ENCODE results near the gene SLC25A17.
"Not testable (repeated sequence)": the region's sequence is repeated elsewhere in the genome, so short reads cannot be mapped to it uniquely, and the experiment has no call there.

SLC25A17 gene, protein sequence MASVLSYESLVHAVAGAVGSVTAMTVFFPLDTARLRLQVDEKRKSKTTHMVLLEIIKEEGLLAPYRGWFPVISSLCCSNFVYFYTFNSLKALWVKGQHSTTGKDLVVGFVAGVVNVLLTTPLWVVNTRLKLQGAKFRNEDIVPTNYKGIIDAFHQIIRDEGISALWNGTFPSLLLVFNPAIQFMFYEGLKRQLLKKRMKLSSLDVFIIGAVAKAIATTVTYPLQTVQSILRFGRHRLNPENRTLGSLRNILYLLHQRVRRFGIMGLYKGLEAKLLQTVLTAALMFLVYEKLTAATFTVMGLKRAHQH

DNA sequence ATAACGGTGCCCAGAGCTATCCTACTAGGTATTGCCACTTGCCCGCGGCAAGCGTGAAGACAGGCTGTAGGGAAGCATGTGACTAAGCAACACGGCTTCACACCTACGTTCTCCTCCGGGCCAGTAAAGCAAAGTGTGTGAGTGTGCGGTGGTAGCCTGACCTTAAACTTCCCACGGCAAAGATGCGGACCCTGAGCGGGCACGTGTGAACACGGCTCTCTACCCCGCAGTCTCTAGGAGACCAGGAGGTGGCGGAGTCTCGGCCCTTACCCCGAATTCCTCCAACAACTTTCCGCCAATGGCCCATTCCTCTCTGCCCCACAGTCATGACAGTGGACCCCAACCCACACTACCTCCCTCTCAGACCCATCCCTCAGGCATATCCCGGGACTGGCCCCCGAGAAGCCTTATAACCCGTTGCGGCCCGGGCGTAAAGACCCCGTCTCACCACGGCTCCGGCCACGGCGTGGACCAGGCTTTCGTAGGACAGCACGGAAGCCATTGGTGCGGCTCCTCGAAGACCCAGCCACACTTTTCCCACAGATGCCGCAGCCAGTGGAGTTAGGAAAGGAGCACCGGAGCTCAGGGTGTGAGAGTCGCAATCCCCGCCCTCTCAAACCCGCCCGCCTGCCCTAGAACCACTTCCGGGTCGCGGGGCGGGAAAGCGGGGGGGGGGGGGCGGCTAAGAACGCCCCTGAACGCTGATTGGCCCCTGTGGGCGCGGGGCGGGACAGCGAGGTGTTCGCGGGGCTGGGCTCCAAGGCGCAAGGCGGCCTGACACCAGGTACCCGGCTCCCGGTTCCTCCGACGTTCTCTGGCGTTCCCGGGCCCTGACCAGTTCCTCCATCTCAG, at the start of gene SLC25A17:
SLC25A17 (minus strand) TSS at position 600 of the 852 bp plus-strand sequence; CDS start at position 502, 98 bp downstream.
- peak within 1 kb of the TSS; percentile 91 to 99 (median 92) for H3K4me3 Mint-ChIP-seq
- H3K4me1 Mint-ChIP-seq, result peaks cover 26% of the 10 kb centered on the region
- H3K27me3 Mint-ChIP-seq (ENCODE audit: low read depth), result no peaks in the 10 kb centered on the region
- peaks cover 26% of the 10 kb centered on the region for H3K36me3 Mint-ChIP-seq (ENCODE audit: low read depth)
- no peaks in the 10 kb centered on the region for H3K9me3 Mint-ChIP-seq
- TF ChIP-seq CTCF (IDR thresholded peaks at IDR 0.05; ENCODE audit: unreplicated experiment in 3 of 3), result peak; percentile 28 to 43 (median 31)
- H3K27ac Mint-ChIP-seq, result peak within 1 kb of the TSS; percentile 84 to 96 (median 95)

DNA sequence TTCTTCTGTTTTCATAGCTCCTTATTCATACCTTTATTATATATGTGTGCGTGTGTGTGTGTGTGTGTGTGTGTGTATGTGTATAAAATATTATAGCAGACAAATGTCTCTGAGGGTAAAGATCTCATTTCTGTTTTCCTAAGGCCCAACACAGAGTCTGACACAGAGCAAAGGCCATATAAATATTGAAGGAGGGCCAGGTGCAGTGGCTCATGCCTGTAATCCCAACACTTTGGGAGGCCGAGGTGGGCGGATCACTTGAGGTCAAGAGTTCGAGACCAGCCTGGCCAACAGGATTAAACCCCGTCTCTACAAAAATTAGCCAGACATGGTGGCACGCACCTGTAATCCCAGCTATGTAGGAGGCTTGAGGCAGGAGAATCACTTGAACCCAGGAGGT, 49.2 kb upstream of the SLC25A17 start:
- not testable (repeated sequence) for H3K27ac Mint-ChIP-seq; H3K9me3 Mint-ChIP-seq; H3K4me1 Mint-ChIP-seq; H3K36me3 Mint-ChIP-seq (ENCODE audit: low read depth); H3K27me3 Mint-ChIP-seq (ENCODE audit: low read depth); H3K4me3 Mint-ChIP-seq

DNA sequence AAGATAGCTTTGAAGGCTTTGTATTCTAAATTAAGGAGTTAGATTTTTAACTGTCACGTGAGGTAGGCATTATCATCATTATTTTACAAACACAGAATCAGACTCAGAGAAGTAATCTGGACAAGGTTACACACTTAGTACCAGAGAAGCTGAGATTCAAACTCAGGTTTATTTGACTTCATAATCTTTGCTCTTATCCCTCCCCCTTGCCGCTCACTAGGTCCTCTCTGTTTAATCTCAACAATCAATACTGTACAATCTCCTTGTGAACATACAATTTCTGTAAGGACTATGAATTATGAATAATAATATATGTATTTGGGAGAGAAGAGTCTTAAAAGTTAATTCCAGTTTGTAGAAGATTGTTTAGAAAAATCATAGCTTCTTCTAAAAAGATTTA, 48.0 kb upstream of the SLC25A17 start:
- H3K27ac Mint-ChIP-seq, result no peak overlapping the region
- H3K4me1 Mint-ChIP-seq, result no peaks in the 10 kb centered on the region

GRCh38 chr22:40862537-40862936, 43.4 kb upstream of the SLC25A17 start:
- TF ChIP-seq CTCF (IDR thresholded peaks at IDR 0.05; ENCODE audit: unreplicated experiment in 3 of 3), result no peak
- H3K4me1 Mint-ChIP-seq, result no peaks in the 10 kb centered on the region
- H3K9me3 Mint-ChIP-seq, result no peaks in the 10 kb centered on the region
- H3K27me3 Mint-ChIP-seq (ENCODE audit: low read depth), result no peaks in the 10 kb centered on the region
- peaks cover 14% of the 10 kb centered on the region for H3K36me3 Mint-ChIP-seq (ENCODE audit: low read depth)
- H3K27ac Mint-ChIP-seq, result no peak overlapping the region
- no peak overlapping the region for H3K4me3 Mint-ChIP-seq

More for the DNA sequence above, 48.0 kb upstream of the SLC25A17 start:
- Mint-ChIP-seq H3K9me3 (no peaks in the 10 kb centered on the region), H3K36me3 (ENCODE audit: low read depth) (peaks cover 4% of the 10 kb centered on the region), H3K27me3 (ENCODE audit: low read depth) (no peaks in the 10 kb centered on the region), H3K4me3 (no peak overlapping the region)
- TF ChIP-seq CTCF (IDR thresholded peaks at IDR 0.05; ENCODE audit: unreplicated experiment in 3 of 3), result no peak

GRCh38 chr22:40862013-40862412, 42.9 kb upstream of the SLC25A17 start, which contains the start of gene DNAJB7:
Gene DNAJB7 (minus strand): TSS chr22:40862113. CDS start chr22:40861994, 119 bp downstream.
- Mint-ChIP-seq H3K4me3 (peak within 1 kb of the TSS; percentile 33 to 64 (median 57)), H3K36me3 (ENCODE audit: low read depth) (peaks cover 14% of the 10 kb centered on the region), H3K9me3 (no peaks in the 10 kb centered on the region), H3K4me1 (no peaks in the 10 kb centered on the region), H3K27me3 (ENCODE audit: low read depth) (no peaks in the 10 kb centered on the region), H3K27ac (no peak within 1 kb of the TSS)
- no peak for TF ChIP-seq CTCF (IDR thresholded peaks at IDR 0.05; ENCODE audit: unreplicated experiment in 3 of 3)

GRCh38 chr22:40857309-40857855, 38.2 kb upstream of the SLC25A17 start:
- Mint-ChIP-seq H3K36me3 (ENCODE audit: low read depth) (peaks cover 14% of the 10 kb centered on the region), H3K27ac (peak overlapping the region; percentile 100), H3K9me3 (no peaks in the 10 kb centered on the region), H3K27me3 (ENCODE audit: low read depth) (no peaks in the 10 kb centered on the region), H3K4me3 (peak overlapping the region; percentile 93 to 97 (median 97)), H3K4me1 (peaks cover 33% of the 10 kb centered on the region)
- TF ChIP-seq CTCF (IDR thresholded peaks at IDR 0.05; ENCODE audit: unreplicated experiment in 3 of 3), result no peak

Data from nephron (organoid).